Naive B cell (primary cell): Measurements from ENCODE around the gene BBS12. TPM values are rescaled to one million over a fixed set of nuclear protein-coding genes. Genes with fewer than 3 reads are reported as not detected.

Source experiments
- ATAC-seq, 2 donors: fragments of 150-1000 bp; cut with Tn5 transposase; 2 replicates each; pipeline ENCODE4 v1.10.0; 2021; ENCODE audit warnings: low read depth in 2 of 2, mild to moderate bottlenecking in 2 of 2, moderate library complexity in 2 of 2
- DNase-seq: peaks from one replicate; pipeline ENCODE4 v3.0.0; 2022
- H3K27ac Mint-ChIP-seq, 6 donors: one replicate each; pipeline ENCODE4 v1.8.0; 2020 to 2022; ENCODE audit warnings: mild to moderate bottlenecking in 6 of 6, mixed read lengths in 6 of 6, moderate library complexity in 5 of 6, inconsistent platforms in 2 of 6
- H3K27me3 Mint-ChIP-seq, 3 donors: one replicate each; pipeline ENCODE4 v1.8.0; 2021 to 2022; ENCODE audit warnings: mixed read lengths in 3 of 3, mild to moderate bottlenecking in 1 of 3
- H3K36me3 Mint-ChIP-seq, 2 donors: one replicate each; pipeline ENCODE4 v1.8.0; 2020 to 2022; ENCODE audit warnings: mixed read lengths in 2 of 2, inconsistent platforms in 1 of 2, mild to moderate bottlenecking in 1 of 2
- H3K4me1 Mint-ChIP-seq, 3 donors: one replicate each; pipeline ENCODE4 v1.8.0; 2020 to 2022; ENCODE audit warnings: mixed read lengths in 3 of 3, inconsistent platforms in 1 of 3, mild to moderate bottlenecking in 1 of 3, moderate library complexity in 1 of 3
- H3K4me3 Mint-ChIP-seq, 8 donors: one replicate each; pipeline ENCODE4 v1.8.0; 2020 to 2022; ENCODE audit warnings: mild to moderate bottlenecking in 8 of 8, mixed read lengths in 8 of 8, moderate library complexity in 8 of 8, inconsistent platforms in 2 of 8
- H3K9me3 Mint-ChIP-seq, 7 donors: one replicate each; pipeline ENCODE4 v1.8.0; 2020 to 2022; ENCODE audit warnings: mixed read lengths in 7 of 7, mild to moderate bottlenecking in 5 of 7, inconsistent platforms in 2 of 7, moderate library complexity in 1 of 7
- polyA plus RNA-seq, 6 donors: library from polyadenylated mRNA; unstranded; fragments of 300-500 nt; fragmentation: Illumina TruSeq; gene quantifications; one replicate each; pipeline ENCODE4 v1.2.3, GENCODE V29; 2021; ENCODE audit warnings: low read depth in 6 of 6

The BBS12 gene
- polyA plus RNA-seq, 6 donors from 2014 or later, result 0.92 to 2.1 (median 1.4) TPM

DNA sequence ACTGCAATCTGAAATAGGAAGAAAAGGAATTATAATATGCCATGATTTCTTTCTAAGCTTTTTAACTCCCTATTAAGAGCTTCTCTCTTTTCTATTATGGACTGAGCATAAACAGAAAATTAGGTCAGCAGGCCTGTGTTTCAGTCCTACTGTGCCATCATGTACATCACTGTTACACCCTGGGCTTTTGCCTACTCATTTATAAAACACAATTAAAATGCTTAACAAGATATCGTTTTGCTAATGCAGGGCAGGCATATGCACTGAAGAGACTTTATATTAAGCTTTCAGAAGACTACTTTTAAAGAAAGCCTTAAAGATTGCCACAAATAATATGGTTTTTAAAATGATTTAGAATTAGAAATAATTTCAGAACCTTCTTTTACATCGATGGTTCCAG lies 828 bp upstream of the BBS12 start:
- H3K27ac Mint-ChIP-seq, result peak overlapping the region in 4 of 6 donors; percentile 95 to 100 (median 99)
- peaks cover 0 to 2% (median 2%) of the 10 kb centered on the region in 3 donors for H3K27me3 Mint-ChIP-seq
- H3K4me3 Mint-ChIP-seq, result no peak overlapping the region
- H3K4me1 Mint-ChIP-seq, result peaks cover 9 to 24% (median 15%) of the 10 kb centered on the region in 3 donors
- ATAC-seq (no peak), DNase-seq (no peak)
- H3K9me3 Mint-ChIP-seq, result no peaks in the 10 kb centered on the region
- peaks cover 0 to 7% of the 10 kb centered on the region in 2 donors for H3K36me3 Mint-ChIP-seq

DNA sequence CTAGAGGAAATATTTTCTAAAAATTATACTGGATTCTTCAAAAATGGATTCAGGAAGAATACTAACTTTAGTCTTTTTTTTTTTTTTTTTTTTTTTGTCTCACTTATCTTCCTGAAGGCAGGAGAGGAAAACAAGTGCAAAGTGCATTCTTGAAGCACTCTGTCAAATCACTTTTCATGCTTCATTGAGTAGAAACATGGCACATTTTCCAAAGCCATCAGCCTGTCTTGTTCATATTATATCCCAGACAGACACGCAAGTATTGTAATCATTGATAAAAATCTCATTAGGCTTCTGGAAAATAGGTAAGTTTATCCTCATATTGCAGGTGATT lies 1.2 kb downstream of the BBS12 start:
- no peaks in the 10 kb centered on the region for H3K27me3 Mint-ChIP-seq
- DNase-seq (no peak), ATAC-seq (no peak)
- peak overlapping the region; percentile 95 to 100 (median 99) for H3K27ac Mint-ChIP-seq
- peaks cover 7 to 8% of the 10 kb centered on the region in 2 donors for H3K36me3 Mint-ChIP-seq
- H3K4me3 Mint-ChIP-seq, result peak overlapping the region in 6 of 8 donors; percentile 88 to 98 (median 97)
- peaks cover 0 to 3% (median 0%) of the 10 kb centered on the region in 7 donors for H3K9me3 Mint-ChIP-seq
- peaks cover 9 to 24% (median 15%) of the 10 kb centered on the region in 3 donors for H3K4me1 Mint-ChIP-seq

DNA sequence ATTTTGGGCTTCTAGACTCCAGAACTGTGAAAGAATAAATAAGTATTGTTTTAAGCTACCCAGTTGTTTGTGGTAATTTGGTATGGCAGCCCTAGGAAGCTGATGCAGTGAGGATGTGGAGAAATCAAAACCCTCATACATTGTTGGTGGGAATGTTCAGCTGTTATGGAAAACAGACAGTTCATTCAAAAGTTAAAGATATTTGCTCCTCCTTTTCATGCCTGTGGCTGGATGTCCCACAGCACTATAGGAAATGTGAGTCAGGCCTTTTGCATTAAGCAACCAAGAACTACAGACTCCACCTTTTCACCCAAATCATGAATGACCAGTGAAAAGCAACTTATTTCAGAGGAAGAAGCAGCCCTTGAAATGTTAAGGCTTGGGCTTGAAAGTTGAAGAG lies 6.7 kb downstream of the BBS12 start:
- H3K9me3 Mint-ChIP-seq, result peaks cover 0 to 3% (median 0%) of the 10 kb centered on the region in 7 donors
- no peaks in the 10 kb centered on the region for H3K27me3 Mint-ChIP-seq
- peaks cover 0 to 6% (median 3%) of the 10 kb centered on the region in 3 donors for H3K4me1 Mint-ChIP-seq
- H3K4me3 Mint-ChIP-seq, result no peak overlapping the region
- no peak overlapping the region for H3K27ac Mint-ChIP-seq
- DNase-seq (no peak), ATAC-seq (no peak)
- peaks cover 16% of the 10 kb centered on the region in 2 donors for H3K36me3 Mint-ChIP-seq

DNA sequence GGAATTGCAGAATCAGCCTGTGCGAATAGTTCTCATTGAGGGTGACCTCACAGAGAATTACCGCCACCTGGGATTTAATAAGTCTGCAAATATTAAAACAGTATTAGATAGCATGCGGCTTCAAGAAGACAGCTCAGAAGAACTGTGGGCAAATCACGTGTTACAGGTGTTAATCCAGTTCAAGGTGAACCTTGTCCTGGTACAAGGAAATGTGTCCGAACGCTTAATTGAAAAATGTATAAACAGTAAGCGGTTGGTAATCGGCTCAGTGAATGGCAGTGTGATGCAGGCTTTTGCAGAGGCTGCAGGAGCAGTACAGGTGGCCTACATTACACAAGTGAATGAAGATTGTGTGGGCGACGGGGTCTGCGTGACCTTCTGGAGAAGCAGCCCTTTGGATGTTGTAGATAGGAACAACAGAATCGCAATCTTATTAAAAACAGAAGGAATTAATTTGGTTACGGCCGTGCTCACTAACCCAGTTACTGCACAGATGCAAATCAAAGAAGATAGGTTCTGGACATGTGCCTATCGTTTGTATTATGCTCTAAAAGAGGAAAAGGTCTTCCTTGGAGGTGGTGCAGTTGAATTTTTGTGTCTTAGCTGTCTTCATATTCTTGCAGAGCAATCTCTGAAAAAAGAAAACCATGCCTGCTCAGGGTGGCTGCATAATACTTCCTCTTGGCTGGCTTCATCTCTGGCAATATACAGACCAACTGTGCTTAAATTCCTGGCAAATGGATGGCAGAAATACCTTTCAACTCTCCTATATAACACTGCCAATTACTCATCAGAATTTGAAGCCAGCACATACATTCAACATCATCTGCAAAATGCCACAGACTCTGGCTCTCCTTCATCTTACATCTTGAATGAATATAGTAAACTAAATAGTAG lies 10.7 kb downstream of the BBS12 start:
- Mint-ChIP-seq H3K27ac (no peak overlapping the region), H3K4me3 (no peak overlapping the region), H3K4me1 (peaks cover 0 to 2% (median 0%) of the 10 kb centered on the region in 3 donors), H3K9me3 (no peaks in the 10 kb centered on the region), H3K27me3 (no peaks in the 10 kb centered on the region), H3K36me3 (peaks cover 9% of the 10 kb centered on the region in 2 donors)
- ATAC-seq (no peak), DNase-seq (no peak)

DNA sequence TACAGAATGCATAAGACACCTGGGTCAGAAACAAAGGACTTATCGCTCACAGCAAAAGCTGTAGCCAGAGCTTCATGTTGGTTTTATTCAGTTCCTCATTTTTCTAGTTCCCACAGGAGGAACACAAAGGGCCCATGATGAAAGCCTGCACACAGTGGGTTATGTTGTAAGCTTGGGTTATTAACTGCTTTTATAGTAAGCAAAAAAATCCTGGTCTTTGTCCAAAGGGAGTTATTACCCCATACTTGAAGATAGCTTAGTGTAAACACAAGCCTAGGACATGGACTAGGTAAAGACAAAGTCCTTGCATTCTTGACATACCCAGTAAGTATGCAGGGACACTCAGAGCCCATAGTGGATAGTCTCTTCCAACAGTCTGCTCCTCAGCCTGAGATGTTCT lies 11.7 kb downstream of the BBS12 start:
- no peak for ATAC-seq
- DNase-seq, result no peak
- H3K27ac Mint-ChIP-seq, result no peak overlapping the region
- peaks cover 0 to 2% (median 0%) of the 10 kb centered on the region in 3 donors for H3K4me1 Mint-ChIP-seq
- no peaks in the 10 kb centered on the region for H3K27me3 Mint-ChIP-seq
- peaks cover 9% of the 10 kb centered on the region in 2 donors for H3K36me3 Mint-ChIP-seq
- H3K4me3 Mint-ChIP-seq, result no peak overlapping the region
- no peaks in the 10 kb centered on the region for H3K9me3 Mint-ChIP-seq

DNA sequence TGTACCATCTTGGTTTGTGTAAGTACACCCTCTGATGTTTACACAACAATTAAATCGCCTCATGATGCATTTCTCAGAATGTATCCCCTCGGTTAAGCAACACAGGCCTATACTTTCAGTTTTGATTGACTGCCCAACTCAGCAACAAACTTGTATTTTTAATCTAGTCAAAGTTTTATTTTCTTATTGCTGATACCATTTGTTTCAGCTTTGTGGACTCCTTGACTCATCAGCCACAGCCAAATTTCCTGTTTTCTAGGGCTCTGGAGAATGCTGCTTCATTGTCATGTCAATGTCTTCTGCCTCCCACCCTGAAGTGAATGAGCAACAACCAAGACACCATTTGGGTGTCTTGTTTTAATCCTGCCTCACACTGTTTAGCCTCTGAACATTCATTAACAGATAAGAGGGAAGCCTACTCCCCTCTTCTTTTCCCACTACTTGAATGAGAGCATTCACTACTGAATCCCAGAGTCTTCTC lies 14.0 kb downstream of the BBS12 start:
- Mint-ChIP-seq H3K36me3 (peaks cover 9% of the 10 kb centered on the region in 2 donors), H3K4me1 (peaks cover 0 to 2% (median 0%) of the 10 kb centered on the region in 3 donors), H3K27me3 (peaks cover 11 to 17% (median 16%) of the 10 kb centered on the region in 3 donors), H3K4me3 (no peak overlapping the region), H3K9me3 (no peaks in the 10 kb centered on the region), H3K27ac (no peak overlapping the region)
- no peak for DNase-seq
- ATAC-seq, result no peak

DNA sequence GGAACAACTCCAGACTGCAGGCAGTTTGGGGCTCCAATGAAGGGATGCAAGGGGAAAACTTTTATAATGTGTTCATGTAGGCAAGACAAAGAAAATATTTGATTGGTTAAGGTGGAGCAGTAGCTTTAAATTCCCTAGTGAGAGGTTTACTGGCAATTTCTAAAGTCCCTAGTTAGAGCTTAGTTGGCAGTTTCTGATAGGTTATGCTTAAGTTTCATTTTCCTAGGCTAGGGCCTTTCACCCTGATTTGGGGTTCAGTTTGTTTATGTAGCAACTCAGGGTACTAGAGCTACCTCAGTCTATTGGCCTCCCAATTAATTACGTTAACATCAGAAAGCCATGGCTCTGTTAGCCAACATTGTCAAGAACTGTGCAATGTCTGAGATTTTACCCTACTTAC lies 14.6 kb downstream of the BBS12 start:
- no peak overlapping the region for H3K27ac Mint-ChIP-seq
- peaks cover 16 to 22% (median 21%) of the 10 kb centered on the region in 3 donors for H3K27me3 Mint-ChIP-seq
- no peak overlapping the region for H3K4me3 Mint-ChIP-seq

DNA sequence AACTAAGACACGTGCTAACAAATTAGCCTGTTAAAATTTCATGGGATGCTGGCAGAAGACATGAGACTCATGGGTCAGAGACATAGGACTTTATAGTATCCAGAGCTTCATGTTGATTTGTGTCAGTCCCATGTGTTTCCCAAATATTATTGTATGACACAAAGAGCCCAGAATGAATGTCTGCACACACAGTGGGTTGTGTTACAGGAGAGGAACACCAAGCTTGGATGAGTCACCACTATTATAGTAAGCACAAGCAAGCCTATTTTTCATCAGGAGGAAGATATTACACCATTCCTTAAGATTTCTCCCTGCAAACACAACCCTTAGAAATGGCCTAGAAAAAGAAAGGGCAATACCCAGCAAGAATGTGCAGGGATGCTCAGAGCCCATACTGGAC lies 15.4 kb downstream of the BBS12 start:
- no peak overlapping the region for H3K4me3 Mint-ChIP-seq
- no peak for DNase-seq
- H3K4me1 Mint-ChIP-seq, result peaks cover 0 to 2% (median 0%) of the 10 kb centered on the region in 3 donors
- peaks cover 0 to 1% (median 0%) of the 10 kb centered on the region in 7 donors for H3K9me3 Mint-ChIP-seq
- ATAC-seq, result no peak
- H3K36me3 Mint-ChIP-seq, result peaks cover under 1% of the 10 kb centered on the region in 2 donors
- H3K27ac Mint-ChIP-seq, result no peak overlapping the region
- peaks cover 18 to 30% (median 25%) of the 10 kb centered on the region in 3 donors for H3K27me3 Mint-ChIP-seq

More for the DNA sequence above, 14.6 kb downstream of the BBS12 start:
- Mint-ChIP-seq H3K36me3 (peaks cover 8 to 9% of the 10 kb centered on the region in 2 donors), H3K4me1 (peaks cover 0 to 2% (median 0%) of the 10 kb centered on the region in 3 donors), H3K9me3 (peaks cover 0 to 1% (median 0%) of the 10 kb centered on the region in 7 donors)
- no peak for DNase-seq
- ATAC-seq, result no peak

DNA sequence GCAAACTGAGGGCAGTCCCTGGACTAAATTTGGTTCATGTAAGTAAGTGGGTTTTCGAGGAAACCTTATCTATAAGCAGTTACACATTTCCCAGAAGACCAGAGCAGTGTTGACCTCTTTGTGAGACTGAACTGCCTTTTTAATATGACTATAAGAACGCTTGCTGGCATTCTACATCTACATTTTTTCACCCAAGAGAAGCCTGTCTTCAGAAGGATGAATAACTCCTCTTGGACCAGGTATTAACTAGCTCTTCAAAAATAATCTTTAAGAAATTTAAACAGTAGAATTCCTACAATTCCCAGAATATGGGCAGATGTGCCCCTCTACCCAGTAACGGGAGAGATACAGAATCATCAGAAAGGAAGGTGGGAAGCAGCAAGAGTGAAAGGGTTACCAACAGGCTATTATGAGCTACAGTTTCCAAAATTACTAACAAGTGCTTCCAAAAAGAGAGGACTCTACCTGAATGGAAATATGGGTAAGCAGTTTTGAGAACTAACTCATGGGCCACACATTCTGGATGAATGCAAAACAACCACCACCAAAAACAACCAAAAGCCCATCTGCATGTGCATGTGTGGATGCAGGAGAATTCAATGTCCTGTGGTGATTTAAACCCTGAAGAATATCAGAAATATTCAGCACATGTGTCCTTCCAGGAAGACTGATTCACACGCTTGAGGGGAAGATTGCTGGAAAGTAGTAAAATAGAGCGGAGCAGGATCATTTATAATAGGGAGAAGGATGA lies 17.4 kb downstream of the BBS12 start:
- Mint-ChIP-seq H3K36me3 (no peaks in the 10 kb centered on the region), H3K4me3 (no peak overlapping the region), H3K27ac (no peak overlapping the region), H3K4me1 (peaks cover 0 to 2% (median 0%) of the 10 kb centered on the region in 3 donors), H3K9me3 (peaks cover 0 to 1% (median 0%) of the 10 kb centered on the region in 7 donors), H3K27me3 (peaks cover 19 to 30% (median 25%) of the 10 kb centered on the region in 3 donors)
- DNase-seq (no peak), ATAC-seq (no peak)

DNA sequence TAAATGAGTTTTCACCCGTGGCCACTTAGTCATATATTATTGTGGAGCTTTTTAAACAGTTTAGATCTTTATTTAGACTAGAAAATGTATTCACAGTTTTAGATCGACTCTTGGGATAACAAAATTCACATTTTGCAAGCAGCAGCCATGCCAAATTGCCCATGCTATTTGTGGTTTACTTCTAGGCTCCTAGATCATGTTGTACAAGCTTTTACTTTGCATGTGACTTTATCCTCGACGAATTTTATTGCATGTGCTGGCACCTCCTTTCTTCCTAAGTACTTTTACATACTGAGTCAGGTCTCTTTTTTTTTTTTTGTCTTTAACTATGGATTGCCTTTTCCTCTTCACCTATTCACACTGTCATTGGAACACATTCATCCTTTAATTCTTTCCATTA lies 23.2 kb downstream of the BBS12 start:
- Mint-ChIP-seq H3K27ac (no peak overlapping the region), H3K4me1 (peaks cover 0 to 13% (median 0%) of the 10 kb centered on the region in 3 donors), H3K36me3 (no peaks in the 10 kb centered on the region), H3K4me3 (no peak overlapping the region), H3K9me3 (peaks cover 0 to 1% (median 0%) of the 10 kb centered on the region in 7 donors), H3K27me3 (peaks cover 16 to 31% (median 27%) of the 10 kb centered on the region in 3 donors)
- ATAC-seq, result no peak
- no peak for DNase-seq

DNA sequence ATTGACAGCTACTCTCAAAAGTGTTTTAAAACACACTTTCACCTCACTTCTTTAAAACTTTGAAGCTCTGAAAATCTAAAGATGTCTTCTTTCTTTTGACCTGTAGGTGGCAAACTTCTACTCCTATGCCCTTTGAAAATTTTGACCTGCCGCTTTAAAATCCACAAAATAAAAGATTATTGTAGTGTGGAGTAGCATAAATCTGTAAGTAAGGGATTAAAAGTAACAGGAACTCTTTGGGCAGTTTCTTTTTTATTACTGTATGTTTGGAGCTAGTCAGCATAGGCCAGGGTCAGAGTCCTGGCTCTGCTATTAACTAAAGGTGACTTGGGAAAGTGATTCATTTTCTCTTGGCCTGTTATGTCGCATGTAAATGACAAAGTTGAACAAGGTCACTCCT lies 25.5 kb downstream of the BBS12 start:
- Mint-ChIP-seq H3K27me3 (peaks cover 0 to 15% (median 5%) of the 10 kb centered on the region in 3 donors), H3K4me3 (no peak overlapping the region), H3K36me3 (no peaks in the 10 kb centered on the region), H3K9me3 (no peaks in the 10 kb centered on the region), H3K27ac (no peak overlapping the region), H3K4me1 (peaks cover 9 to 23% (median 16%) of the 10 kb centered on the region in 3 donors)
- ATAC-seq, result no peak
- DNase-seq, result peak; percentile 9

DNA sequence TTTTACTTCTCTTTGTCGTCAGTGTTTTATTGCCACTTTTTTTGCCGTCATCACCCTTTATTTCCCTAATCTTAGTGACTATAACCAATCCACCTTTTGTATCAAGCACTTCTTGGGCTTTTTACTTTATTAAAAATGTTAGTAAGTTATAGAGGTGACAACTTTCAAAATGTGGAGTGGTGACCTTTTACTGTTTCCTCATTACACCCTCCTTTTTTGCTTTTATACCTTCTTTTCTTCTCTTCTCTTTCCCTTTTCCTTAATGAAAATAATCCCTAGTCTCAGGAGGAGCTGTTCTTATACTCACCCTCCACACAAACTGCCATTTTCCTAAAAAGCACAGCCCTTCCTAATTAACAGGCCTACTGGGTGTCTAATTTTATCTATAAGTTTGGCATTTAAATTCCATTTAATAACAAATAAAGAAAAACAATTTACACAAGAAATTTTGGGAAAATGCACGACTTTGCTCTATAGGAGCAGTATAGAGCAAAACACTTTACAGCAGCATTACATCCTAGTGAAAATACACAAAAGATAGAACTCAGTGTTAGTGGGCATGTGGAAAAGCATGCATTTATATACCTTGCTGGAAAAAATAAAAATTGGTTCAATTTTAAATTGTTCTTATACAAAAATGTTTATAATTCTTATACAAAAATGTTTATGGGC lies 27.3 kb downstream of the BBS12 start:
- peaks cover 0 to 15% (median 5%) of the 10 kb centered on the region in 3 donors for H3K27me3 Mint-ChIP-seq
- H3K27ac Mint-ChIP-seq, result peak overlapping the region in 2 of 6 donors; percentile 52 to 70
- DNase-seq (no peak), ATAC-seq (no peak)
- peaks cover 16 to 29% (median 28%) of the 10 kb centered on the region in 3 donors for H3K4me1 Mint-ChIP-seq
- H3K4me3 Mint-ChIP-seq, result no peak overlapping the region
- H3K36me3 Mint-ChIP-seq, result no peaks in the 10 kb centered on the region
- no peaks in the 10 kb centered on the region for H3K9me3 Mint-ChIP-seq

DNA sequence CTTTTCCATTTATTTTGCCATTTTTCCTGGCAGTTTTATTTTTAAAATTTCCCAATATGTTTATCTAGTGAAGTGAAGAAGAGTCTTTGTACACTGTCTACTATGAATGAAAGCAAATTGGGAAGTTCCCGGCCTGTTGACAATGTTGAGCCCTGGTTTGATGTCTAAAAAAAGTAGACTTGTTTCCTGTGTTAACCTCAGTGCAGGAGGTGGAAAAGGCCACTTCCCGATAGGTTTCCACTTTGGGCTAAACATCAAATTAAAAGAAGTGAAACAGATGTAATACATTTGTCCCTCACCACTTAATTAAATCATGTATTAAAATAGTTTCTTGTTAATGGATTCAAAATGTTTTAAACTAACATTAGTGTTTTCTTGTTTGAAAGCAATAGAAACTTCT lies 30.0 kb downstream of the BBS12 start:
- Mint-ChIP-seq H3K36me3 (no peaks in the 10 kb centered on the region), H3K27me3 (peaks cover 0 to 4% (median 0%) of the 10 kb centered on the region in 3 donors), H3K4me1 (peaks cover 16 to 29% (median 29%) of the 10 kb centered on the region in 3 donors), H3K9me3 (no peaks in the 10 kb centered on the region), H3K27ac (peak overlapping the region in 4 of 6 donors; percentile 31 to 69 (median 45)), H3K4me3 (peak overlapping the region in 7 of 8 donors; percentile 20 to 69 (median 38))
- ATAC-seq, result peak; percentile 93 to 96
- peak; percentile 25 for DNase-seq
